WTC11 (cell line): ENCODE results near the gene MMS19. TPM values are rescaled to one million over a fixed set of nuclear protein-coding genes. Genes with fewer than 3 reads are reported as not detected.

Source experiments
- ATAC-seq: fragments of 200-7000 bp; cut with Tn5 transposase; 2 replicates; pipeline ENCODE4 v1.10.0; 2021; ENCODE audit warnings: mild to moderate bottlenecking, moderate library complexity
- CTCF ChIA-PET: fragments of 300-600 bp; sonication (Branson Sonifier 250); formaldehyde crosslinking; loops from one replicate; lab custom pipeline; 2021; ENCODE audit warnings: antibody characterized with exemption; lab: Charles Lee
- POLR2A ChIA-PET: fragments of 350-600 bp; sonication (Branson Sonifier 250); formaldehyde crosslinking; loops from one replicate; lab custom pipeline; 2021; ENCODE audit warnings: antibody characterized with exemption; lab: Charles Lee
- DNase-seq: peaks from one replicate; pipeline ENCODE4 v3.0.0; 2021; ENCODE audit warnings: low spot score
- H3K27ac Mint-ChIP-seq: 2 replicates; pipeline ENCODE4 v1.8.0; 2021; ENCODE audit warnings: mixed read lengths
- H3K27me3 Mint-ChIP-seq: 2 replicates; pipeline ENCODE4 v1.8.0; 2021; ENCODE audit warnings: low read depth, mild to moderate bottlenecking, moderate library complexity, mixed read lengths
- H3K36me3 Mint-ChIP-seq: 2 replicates; pipeline ENCODE4 v1.8.0; 2021; ENCODE audit warnings: mixed read lengths
- H3K4me1 Mint-ChIP-seq: 2 replicates; pipeline ENCODE4 v1.8.0; 2022; ENCODE audit warnings: mixed read lengths
- H3K4me3 Mint-ChIP-seq: 2 replicates; pipeline ENCODE4 v1.8.0; 2021; ENCODE audit warnings: mild to moderate bottlenecking, moderate library complexity, mixed read lengths
- H3K9me3 Mint-ChIP-seq: 2 replicates; pipeline ENCODE4 v1.8.0; 2021; ENCODE audit warnings: mixed read lengths
- ATF6 ChIP-seq: sonication (generic); formaldehyde crosslinking; IDR thresholded peaks from 2 replicates; pipeline ENCODE4 v1.8.1; 2023; ENCODE audit warnings: mild to moderate bottlenecking, missing genetic modification reagents
- CREM ChIP-seq: sonication (generic); formaldehyde crosslinking; IDR thresholded peaks from 2 replicates; pipeline ENCODE4 v1.8.1; 2022; ENCODE audit warnings: mild to moderate bottlenecking, missing genetic modification reagents, moderate library complexity
- IRF2 ChIP-seq: sonication (generic); formaldehyde crosslinking; IDR thresholded peaks from 2 replicates; pipeline ENCODE4 v1.8.0; 2022; ENCODE audit warnings: low read depth, missing genetic modification reagents, borderline replicate concordance
- KAT7 ChIP-seq: sonication (generic); formaldehyde crosslinking; IDR thresholded peaks from 2 replicates; pipeline ENCODE4 v1.8.1; 2023; ENCODE audit warnings: missing genetic modification reagents, mild to moderate bottlenecking, borderline replicate concordance
- MXD4 ChIP-seq: fragments of 250-450 bp; sonication (Bioruptor Pico); IDR thresholded peaks from 2 replicates; pipeline ENCODE4 v1.8.0; 2021; ENCODE audit warnings: mild to moderate bottlenecking, moderate library complexity, borderline replicate concordance
- NR3C1 ChIP-seq: sonication (generic); formaldehyde crosslinking; conservative IDR thresholded peaks from 2 replicates; pipeline ENCODE4 v1.8.1; 2023; ENCODE audit warnings: low read depth, mild to moderate bottlenecking, missing genetic modification reagents
- PRDM15 ChIP-seq: sonication (generic); formaldehyde crosslinking; IDR thresholded peaks from 2 replicates; pipeline ENCODE4 v1.8.0; 2022; ENCODE audit warnings: missing genetic modification reagents
- SMAD3 ChIP-seq: sonication (generic); formaldehyde crosslinking; IDR thresholded peaks from 2 replicates; pipeline ENCODE4 v1.8.0; 2022; ENCODE audit warnings: missing genetic modification reagents, mild to moderate bottlenecking, borderline replicate concordance
- STAT6 ChIP-seq: sonication (generic); formaldehyde crosslinking; conservative IDR thresholded peaks from 2 replicates; pipeline ENCODE4 v1.8.1; 2023; ENCODE audit warnings: mild to moderate bottlenecking, low read depth, missing genetic modification reagents, moderate library complexity
- TCF7 ChIP-seq: sonication (generic); formaldehyde crosslinking; IDR thresholded peaks from 2 replicates; pipeline ENCODE4 v1.8.0; 2022; ENCODE audit warnings: mild to moderate bottlenecking, low read depth, missing genetic modification reagents, moderate library complexity
- TEAD4 ChIP-seq: sonication (generic); formaldehyde crosslinking; IDR thresholded peaks from 2 replicates; pipeline ENCODE4 v1.8.0; 2022; ENCODE audit warnings: mild to moderate bottlenecking, missing genetic modification reagents
- USF1 ChIP-seq: sonication (generic); formaldehyde crosslinking; IDR thresholded peaks from 2 replicates; pipeline ENCODE4 v1.8.0; 2022; ENCODE audit warnings: mild to moderate bottlenecking, missing genetic modification reagents
- ZBTB21 ChIP-seq: sonication (generic); formaldehyde crosslinking; IDR thresholded peaks from 2 replicates; pipeline ENCODE4 v1.8.1; 2023; ENCODE audit warnings: mild to moderate bottlenecking, missing genetic modification reagents, borderline replicate concordance
- ZNF138 ChIP-seq: sonication (generic); formaldehyde crosslinking; conservative IDR thresholded peaks from 2 replicates; pipeline ENCODE4 v1.8.1; 2022; ENCODE audit warnings: mild to moderate bottlenecking, moderate library complexity, missing genetic modification reagents
- ZNF423 ChIP-seq: fragments of 250-450 bp; sonication (Bioruptor Pico); IDR thresholded peaks from 2 replicates; pipeline ENCODE4 v2.1.2; 2022; ENCODE audit warnings: mild to moderate bottlenecking, moderate library complexity
- ZNF671 ChIP-seq: fragments of 250-450 bp; sonication (Bioruptor Pico); IDR thresholded peaks from 2 replicates; pipeline ENCODE4 v1.8.0; 2021; ENCODE audit warnings: mild to moderate bottlenecking
- total RNA-seq: library from RNA; stranded (reverse); gene quantifications from 3 replicates; pipeline ENCODE4 v1.2.3, GENCODE V29; 2021
- TF ChIP-seq, protein P1 (sequence below): sonication (generic); formaldehyde crosslinking; IDR thresholded peaks from 2 replicates; pipeline ENCODE4 v1.8.0; 2023; ENCODE audit warnings: mild to moderate bottlenecking, missing genetic modification reagents
- TF ChIP-seq, protein P2 (sequence below): sonication (generic); formaldehyde crosslinking; IDR thresholded peaks from 2 replicates; pipeline ENCODE4 v1.8.1; 2022; ENCODE audit warnings: mild to moderate bottlenecking, missing genetic modification reagents, moderate library complexity, borderline replicate concordance
- TF ChIP-seq, protein P3 (sequence below): fragments of 200-600 bp; IDR thresholded peaks from 2 replicates; pipeline ENCODE4 v1.8.0; 2022; ENCODE audit warnings: antibody characterized with exemption

MMS19 gene
- total RNA-seq, 1 experiment from 2014 or later, result 135 TPM

DNA sequence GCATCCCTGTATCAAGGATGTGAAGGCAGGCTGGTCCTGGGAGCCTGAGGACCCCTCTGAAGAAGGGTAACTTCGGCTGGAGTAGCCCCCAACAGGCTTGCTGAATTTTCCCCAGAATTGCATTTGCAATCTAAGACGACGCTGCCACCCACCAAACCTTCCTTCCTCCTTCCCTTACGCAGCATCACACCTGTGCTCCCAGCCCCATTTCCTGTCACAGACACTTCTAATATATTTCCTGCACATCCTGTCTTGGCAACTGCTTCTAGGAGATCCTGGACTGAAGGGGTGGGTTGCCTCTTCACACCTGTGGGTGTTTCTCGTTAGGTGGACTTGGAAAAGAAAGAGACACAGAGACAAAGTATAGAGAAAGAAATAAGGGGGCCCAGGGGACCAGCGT, 81.7 kb downstream of the MMS19 start (continued):
- TF ChIP-seq ZNF138 (CRISPR knock-in tag), result no peak

DNA sequence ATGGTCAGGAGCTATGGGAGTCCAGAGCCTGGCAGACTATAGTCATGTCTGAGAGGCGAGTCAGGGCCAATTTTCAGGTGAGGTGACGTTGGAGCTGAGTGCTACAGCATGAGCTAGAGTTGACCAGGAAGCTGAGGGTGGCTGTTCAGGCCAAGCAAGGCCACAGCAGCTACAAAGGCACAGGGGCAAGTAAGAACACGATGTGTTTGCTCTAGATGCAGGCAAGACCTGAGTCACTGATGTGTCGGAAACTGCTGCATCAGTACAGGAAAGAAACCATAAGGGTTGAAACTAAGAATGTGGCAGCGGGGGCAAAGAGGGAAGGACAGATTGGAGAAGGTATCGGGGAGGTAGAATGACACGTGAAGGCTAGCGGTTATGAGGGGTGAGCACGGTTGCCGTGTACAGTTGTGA, 85.3 kb downstream of the MMS19 start:
- ATAC-seq, result no peak
- TF ChIP-seq ATF6 (CRISPR knock-in tag) (no peak), IRF2 (CRISPR knock-in tag) (no peak), MXD4 (no peak), TCF7 (no peak), USF1 (no peak), ZNF423 (CRISPR knock-in tag) (no peak), NR3C1 (CRISPR knock-in tag) (no peak), KAT7 (no peak), TEAD4 (CRISPR knock-in tag) (no peak), CREM (CRISPR knock-in tag) (no peak), SMAD3 (CRISPR knock-in tag) (no peak)
- TF ChIP-seq, protein P1, sequence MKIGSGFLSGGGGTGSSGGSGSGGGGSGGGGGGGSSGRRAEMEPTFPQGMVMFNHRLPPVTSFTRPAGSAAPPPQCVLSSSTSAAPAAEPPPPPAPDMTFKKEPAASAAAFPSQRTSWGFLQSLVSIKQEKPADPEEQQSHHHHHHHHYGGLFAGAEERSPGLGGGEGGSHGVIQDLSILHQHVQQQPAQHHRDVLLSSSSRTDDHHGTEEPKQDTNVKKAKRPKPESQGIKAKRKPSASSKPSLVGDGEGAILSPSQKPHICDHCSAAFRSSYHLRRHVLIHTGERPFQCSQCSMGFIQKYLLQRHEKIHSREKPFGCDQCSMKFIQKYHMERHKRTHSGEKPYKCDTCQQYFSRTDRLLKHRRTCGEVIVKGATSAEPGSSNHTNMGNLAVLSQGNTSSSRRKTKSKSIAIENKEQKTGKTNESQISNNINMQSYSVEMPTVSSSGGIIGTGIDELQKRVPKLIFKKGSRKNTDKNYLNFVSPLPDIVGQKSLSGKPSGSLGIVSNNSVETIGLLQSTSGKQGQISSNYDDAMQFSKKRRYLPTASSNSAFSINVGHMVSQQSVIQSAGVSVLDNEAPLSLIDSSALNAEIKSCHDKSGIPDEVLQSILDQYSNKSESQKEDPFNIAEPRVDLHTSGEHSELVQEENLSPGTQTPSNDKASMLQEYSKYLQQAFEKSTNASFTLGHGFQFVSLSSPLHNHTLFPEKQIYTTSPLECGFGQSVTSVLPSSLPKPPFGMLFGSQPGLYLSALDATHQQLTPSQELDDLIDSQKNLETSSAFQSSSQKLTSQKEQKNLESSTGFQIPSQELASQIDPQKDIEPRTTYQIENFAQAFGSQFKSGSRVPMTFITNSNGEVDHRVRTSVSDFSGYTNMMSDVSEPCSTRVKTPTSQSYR (CRISPR knock-in tag), result no peak
- Mint-ChIP-seq H3K4me1 (peaks cover 20% of the 10 kb centered on the region), H3K27ac (peak overlapping the region; percentile 14; the same call in 1 of the 2 replicates), H3K9me3 (no peaks in the 10 kb centered on the region), H3K36me3 (no peaks in the 10 kb centered on the region), H3K4me3 (no peak overlapping the region), H3K27me3 (no peaks in the 10 kb centered on the region)
- POLR2A ChIA-PET, result no interaction called here
- CTCF ChIA-PET, result interaction anchor here (0.9 to 1.4 kb wide), 2 partner anchors 10 to 21 kb away, joined by 3 to 4 read pairs; no protein-coding TSS in a partner anchor
- DNase-seq, result no peak

GRCh38 chr10:97411406-97411805, 86.8 kb downstream of the MMS19 start:
- no peaks in the 10 kb centered on the region for H3K9me3 Mint-ChIP-seq
- TF ChIP-seq STAT6 (CRISPR knock-in tag), result no peak
- TF ChIP-seq ZNF671 (CRISPR knock-in tag), result no peak
- TF ChIP-seq, protein P2, sequence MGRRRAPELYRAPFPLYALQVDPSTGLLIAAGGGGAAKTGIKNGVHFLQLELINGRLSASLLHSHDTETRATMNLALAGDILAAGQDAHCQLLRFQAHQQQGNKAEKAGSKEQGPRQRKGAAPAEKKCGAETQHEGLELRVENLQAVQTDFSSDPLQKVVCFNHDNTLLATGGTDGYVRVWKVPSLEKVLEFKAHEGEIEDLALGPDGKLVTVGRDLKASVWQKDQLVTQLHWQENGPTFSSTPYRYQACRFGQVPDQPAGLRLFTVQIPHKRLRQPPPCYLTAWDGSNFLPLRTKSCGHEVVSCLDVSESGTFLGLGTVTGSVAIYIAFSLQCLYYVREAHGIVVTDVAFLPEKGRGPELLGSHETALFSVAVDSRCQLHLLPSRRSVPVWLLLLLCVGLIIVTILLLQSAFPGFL (CRISPR knock-in tag), result no peak
- TF ChIP-seq, protein P3, sequence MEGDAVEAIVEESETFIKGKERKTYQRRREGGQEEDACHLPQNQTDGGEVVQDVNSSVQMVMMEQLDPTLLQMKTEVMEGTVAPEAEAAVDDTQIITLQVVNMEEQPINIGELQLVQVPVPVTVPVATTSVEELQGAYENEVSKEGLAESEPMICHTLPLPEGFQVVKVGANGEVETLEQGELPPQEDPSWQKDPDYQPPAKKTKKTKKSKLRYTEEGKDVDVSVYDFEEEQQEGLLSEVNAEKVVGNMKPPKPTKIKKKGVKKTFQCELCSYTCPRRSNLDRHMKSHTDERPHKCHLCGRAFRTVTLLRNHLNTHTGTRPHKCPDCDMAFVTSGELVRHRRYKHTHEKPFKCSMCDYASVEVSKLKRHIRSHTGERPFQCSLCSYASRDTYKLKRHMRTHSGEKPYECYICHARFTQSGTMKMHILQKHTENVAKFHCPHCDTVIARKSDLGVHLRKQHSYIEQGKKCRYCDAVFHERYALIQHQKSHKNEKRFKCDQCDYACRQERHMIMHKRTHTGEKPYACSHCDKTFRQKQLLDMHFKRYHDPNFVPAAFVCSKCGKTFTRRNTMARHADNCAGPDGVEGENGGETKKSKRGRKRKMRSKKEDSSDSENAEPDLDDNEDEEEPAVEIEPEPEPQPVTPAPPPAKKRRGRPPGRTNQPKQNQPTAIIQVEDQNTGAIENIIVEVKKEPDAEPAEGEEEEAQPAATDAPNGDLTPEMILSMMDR, result no peak
- no peak for TF ChIP-seq ZBTB21 (CRISPR knock-in tag)
- TF ChIP-seq CREM (CRISPR knock-in tag), result no peak
- no peak for TF ChIP-seq PRDM15 (CRISPR knock-in tag)

More at GRCh38 chr10:97411406-97411805, 86.8 kb downstream of the MMS19 start:
- Mint-ChIP-seq H3K4me3 (no peak overlapping the region), H3K27me3 (no peaks in the 10 kb centered on the region), H3K27ac (no peak overlapping the region), H3K36me3 (no peaks in the 10 kb centered on the region), H3K4me1 (peaks cover 10% of the 10 kb centered on the region)
- CTCF ChIA-PET, result no interaction called here
- POLR2A ChIA-PET, result interaction anchor here (0.7 kb wide), 1 partner anchor 881 kb away, joined by 5 read pairs; no protein-coding TSS in a partner anchor
- ATAC-seq (no peak), DNase-seq (no peak)
